AG04450 (cell line): ENCODE results near the gene NCKAP5L. TPM values are rescaled to one million over a fixed set of nuclear protein-coding genes. Genes with fewer than 3 reads are reported as not detected.

Source experiments
- CTCF ChIA-PET: fragments of 300-600, 350-600 bp; formaldehyde crosslinking; extraction: SDS; loops from one replicate; lab custom pipeline; 2022; ENCODE audit warnings: antibody characterized with exemption, inconsistent platforms; lab: Charles Lee
- POLR2A ChIA-PET: fragments of 350-600 bp; formaldehyde crosslinking; extraction: SDS; loops from one replicate; lab custom pipeline; 2021; ENCODE audit warnings: antibody characterized with exemption, inconsistent platforms; lab: Yijun Ruan, JAX
- DNase-seq: peaks from one replicate; pipeline ENCODE4 v3.0.0-alpha.2; 2011; ENCODE audit warnings: low read depth, low spot score
- H3K27ac ChIP-seq: one replicate; pipeline ENCODE4 v1.5.1; 2012; ENCODE audit warnings: low read depth, low read length, control low read depth
- H3K27me3 ChIP-seq: one replicate; pipeline ENCODE4 v1.6.0; 2012; ENCODE audit warnings: low read length; ENCODE audit not compliant: control insufficient read depth, insufficient read depth
- H3K4me3 ChIP-seq: 2 replicates; pipeline ENCODE4 v1.5.1; 2011; ENCODE audit warnings: mild to moderate bottlenecking, low read depth, low read length, control low read depth
- H3K9me3 ChIP-seq: 2 replicates; pipeline ENCODE4 v1.5.1; 2012; ENCODE audit warnings: low read length; ENCODE audit not compliant: control insufficient read depth, insufficient read depth
- polyA plus RNA-seq: library from polyadenylated mRNA; depleted of rRNA; stranded (reverse); fragments of >200 nt; gene quantifications from 2 replicates; pipeline ENCODE4 v1.2.3, GENCODE V29; 2011
- TF ChIP-seq, protein P1 (sequence below): IDR thresholded peaks from 2 replicates; pipeline ENCODE4 v1.5.1; 2011; ENCODE audit warnings: low read depth, low read length, control low read depth, inconsistent platforms

Gene NCKAP5L
- polyA plus RNA-seq, 1 experiment, result 5.6 TPM

DNA sequence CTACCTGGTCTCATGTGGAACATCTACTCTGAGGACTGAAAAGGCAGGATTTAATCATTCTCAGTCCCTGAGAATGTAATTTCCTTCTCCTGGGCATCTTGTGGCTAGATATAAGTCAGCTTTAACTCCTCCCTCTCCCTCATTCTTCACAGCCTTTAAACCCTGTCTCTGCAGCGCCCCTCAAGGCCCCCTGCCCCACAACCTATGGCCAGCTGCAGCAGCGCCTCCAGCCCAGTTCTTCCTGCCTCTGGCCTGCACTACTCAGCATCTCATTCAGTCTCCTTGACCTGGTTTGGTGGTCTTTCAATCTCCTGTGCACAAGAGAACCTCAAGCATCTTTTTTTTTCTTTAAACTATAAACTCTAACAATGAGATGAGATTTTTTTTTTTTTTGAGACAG lies 29.3 kb downstream of the NCKAP5L start:
- Histone ChIP-seq H3K27ac (no peak overlapping the region), H3K9me3 (no peaks in the 10 kb centered on the region; the same call in 1 of the 2 replicates), H3K4me3 (no peak overlapping the region), H3K27me3 (no peaks in the 10 kb centered on the region)
- TF ChIP-seq, protein P1, sequence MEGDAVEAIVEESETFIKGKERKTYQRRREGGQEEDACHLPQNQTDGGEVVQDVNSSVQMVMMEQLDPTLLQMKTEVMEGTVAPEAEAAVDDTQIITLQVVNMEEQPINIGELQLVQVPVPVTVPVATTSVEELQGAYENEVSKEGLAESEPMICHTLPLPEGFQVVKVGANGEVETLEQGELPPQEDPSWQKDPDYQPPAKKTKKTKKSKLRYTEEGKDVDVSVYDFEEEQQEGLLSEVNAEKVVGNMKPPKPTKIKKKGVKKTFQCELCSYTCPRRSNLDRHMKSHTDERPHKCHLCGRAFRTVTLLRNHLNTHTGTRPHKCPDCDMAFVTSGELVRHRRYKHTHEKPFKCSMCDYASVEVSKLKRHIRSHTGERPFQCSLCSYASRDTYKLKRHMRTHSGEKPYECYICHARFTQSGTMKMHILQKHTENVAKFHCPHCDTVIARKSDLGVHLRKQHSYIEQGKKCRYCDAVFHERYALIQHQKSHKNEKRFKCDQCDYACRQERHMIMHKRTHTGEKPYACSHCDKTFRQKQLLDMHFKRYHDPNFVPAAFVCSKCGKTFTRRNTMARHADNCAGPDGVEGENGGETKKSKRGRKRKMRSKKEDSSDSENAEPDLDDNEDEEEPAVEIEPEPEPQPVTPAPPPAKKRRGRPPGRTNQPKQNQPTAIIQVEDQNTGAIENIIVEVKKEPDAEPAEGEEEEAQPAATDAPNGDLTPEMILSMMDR, result no peak
- DNase-seq, result no peak
- ChIA-PET CTCF (interaction anchor here (0.7 to 0.9 kb wide), 2 partner anchors 21 to 40 kb away, joined by 3 read pairs; no protein-coding TSS in a partner anchor), POLR2A (interaction anchor here (1.3 to 2.2 kb wide), 2 partner anchors 12 to 29 kb away, joined by 5 to 9 read pairs; partner anchors contain the start of gene NCKAP5L)

DNA sequence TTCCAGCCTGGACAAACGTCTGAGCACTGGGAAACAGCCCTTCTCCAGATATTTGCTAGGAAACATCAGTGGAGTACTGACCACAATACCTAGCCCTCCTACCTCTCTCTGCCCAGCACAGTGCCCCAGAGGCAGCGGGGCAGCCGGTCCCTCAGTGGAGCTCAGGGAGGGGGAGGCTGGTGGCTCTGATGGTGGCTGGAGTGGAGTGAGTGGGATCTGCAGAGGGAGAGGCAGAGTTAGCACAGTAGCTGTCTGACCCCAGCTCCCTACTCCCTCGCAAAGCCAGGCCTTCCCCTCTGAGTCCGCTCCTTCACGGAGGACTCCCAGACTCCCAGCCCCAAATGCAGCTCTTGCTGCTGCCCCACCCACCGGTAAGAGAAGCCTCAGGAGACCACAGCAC lies 30.0 kb downstream of the NCKAP5L start:
- Histone ChIP-seq H3K4me3 (no peak overlapping the region), H3K27ac (no peak overlapping the region), H3K9me3 (no peaks in the 10 kb centered on the region; the same call in 1 of the 2 replicates), H3K27me3 (no peaks in the 10 kb centered on the region)
- TF ChIP-seq, protein P1, result no peak
- ChIA-PET CTCF (interaction anchor here (1.4 kb wide), 1 partner anchor 69 kb away, joined by 3 read pairs; no protein-coding TSS in a partner anchor), POLR2A (no interaction called here)
- no peak for DNase-seq

DNA sequence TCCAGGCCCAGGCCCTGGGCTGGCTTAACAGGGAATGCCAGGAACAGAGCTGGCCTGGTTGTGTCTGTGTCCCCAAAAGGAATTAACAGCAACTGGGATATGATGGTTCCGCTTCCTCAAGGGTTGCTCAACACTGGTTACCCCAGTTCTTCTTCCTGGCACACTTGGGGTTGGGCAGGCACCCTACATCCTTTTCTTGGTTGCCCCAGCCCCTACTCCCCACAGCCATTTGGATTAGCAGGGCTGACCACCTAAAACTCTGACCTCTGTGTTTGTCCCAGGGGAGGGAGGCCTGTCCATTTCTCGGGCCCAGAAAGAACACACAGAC lies 30.8 kb downstream of the NCKAP5L start:
- DNase-seq, result no peak
- H3K27ac ChIP-seq, result no peak overlapping the region
- TF ChIP-seq, protein P1, result no peak
- H3K4me3 ChIP-seq, result no peak overlapping the region
- H3K9me3 ChIP-seq, result no peaks in the 10 kb centered on the region; the same call in 1 of the 2 replicates
- POLR2A ChIA-PET, result no interaction called here
- no peaks in the 10 kb centered on the region for H3K27me3 ChIP-seq
- CTCF ChIA-PET, result interaction anchor here (1.4 kb wide), 1 partner anchor 70 kb away, joined by 3 read pairs; no protein-coding TSS in a partner anchor

DNA sequence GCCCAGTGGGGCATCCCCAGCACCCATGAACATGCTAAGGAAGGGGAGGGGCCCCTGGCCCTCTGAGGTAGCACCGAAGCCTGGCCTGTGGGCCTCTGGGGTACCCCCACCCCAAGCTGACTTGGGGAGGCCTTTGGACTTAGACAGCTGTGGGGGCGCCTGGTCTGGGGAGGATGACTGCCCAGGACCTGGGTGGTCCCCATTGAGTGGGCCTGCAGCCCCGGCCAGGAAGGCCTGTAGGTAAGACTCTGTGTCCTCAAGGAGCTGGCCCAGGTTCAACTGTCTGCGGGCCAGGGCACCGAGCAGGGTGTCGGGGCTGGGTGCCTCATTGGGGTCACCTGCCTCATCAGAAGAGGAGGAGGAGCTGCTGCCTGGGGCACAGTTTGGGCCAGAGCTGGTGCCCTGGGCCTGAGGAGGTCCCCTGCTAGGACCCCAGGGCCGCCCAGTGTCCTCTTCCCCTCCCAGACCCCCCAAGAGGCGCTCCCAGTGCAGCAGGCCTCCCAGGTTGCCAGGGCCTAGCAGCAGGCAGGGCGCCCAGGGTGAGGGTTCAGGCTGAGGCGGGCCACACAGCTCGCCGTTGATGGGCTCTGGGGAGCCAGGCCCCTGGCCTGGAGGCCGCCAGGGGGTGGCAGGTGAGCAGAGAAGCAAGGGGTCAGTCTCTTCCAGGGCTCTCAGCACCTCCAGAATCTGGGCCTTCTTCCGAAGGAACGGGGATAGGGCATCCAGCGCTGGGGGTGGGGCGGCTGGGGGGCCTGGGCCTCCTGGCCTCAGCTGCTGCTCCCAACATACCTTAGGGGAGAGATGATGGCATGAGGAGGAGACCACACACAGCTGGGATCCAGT lies 31.4 kb downstream of the NCKAP5L start:
- H3K27me3 ChIP-seq, result no peaks in the 10 kb centered on the region
- CTCF ChIA-PET, result interaction anchor here (1.4 kb wide), 1 partner anchor 70 kb away, joined by 3 read pairs; no protein-coding TSS in a partner anchor
- DNase-seq, result no peak
- no peaks in the 10 kb centered on the region; the same call in 1 of the 2 replicates for H3K9me3 ChIP-seq
- TF ChIP-seq, protein P1, result no peak
- POLR2A ChIA-PET, result interaction anchor here (1.2 kb wide), 1 partner anchor 56 kb away, joined by 6 read pairs; the partner anchor contains the start of gene TMBIM6
- H3K4me3 ChIP-seq, result no peak overlapping the region
- no peak overlapping the region for H3K27ac ChIP-seq

DNA sequence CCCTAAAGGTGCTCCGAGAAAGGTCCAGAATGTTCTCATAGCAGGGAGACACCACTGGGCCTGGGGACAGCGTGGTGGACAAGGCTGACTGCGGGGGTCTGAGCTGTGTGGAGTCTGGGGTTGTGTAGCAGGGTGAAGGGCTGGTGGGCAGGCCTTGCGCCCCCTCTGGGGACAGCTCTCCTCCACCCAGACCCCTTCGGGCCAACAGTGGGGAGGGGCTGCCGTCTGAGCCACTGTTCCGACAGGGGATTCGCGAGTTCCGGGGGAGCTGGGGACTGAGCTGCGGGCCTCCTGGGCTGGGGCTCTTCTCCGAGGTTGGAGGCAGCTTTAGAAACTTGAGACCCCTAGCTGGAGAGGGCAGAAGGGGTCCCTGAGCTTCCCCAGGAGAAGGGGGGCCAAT lies 32.1 kb downstream of the NCKAP5L start:
- H3K4me3 ChIP-seq, result no peak overlapping the region
- ChIA-PET POLR2A (interaction anchor here (1.2 kb wide), 1 partner anchor 55 kb away, joined by 6 read pairs; the partner anchor contains the start of gene TMBIM6), CTCF (no interaction called here)
- TF ChIP-seq, protein P1, result no peak
- no peak overlapping the region for H3K27ac ChIP-seq
- no peaks in the 10 kb centered on the region for H3K27me3 ChIP-seq
- DNase-seq, result no peak
- H3K9me3 ChIP-seq, result no peaks in the 10 kb centered on the region; the same call in 1 of the 2 replicates
